ENCODE data around the gene HMGN3.
"Not testable (repeated sequence)": the region's sequence is repeated elsewhere in the genome, so short reads cannot be mapped to it uniquely, and the experiment has no call there.

Gene HMGN3
- total RNA-seq = 13.7 reads per million, percentile 38 among the genes with 10 or more reads in this experiment

DNA sequence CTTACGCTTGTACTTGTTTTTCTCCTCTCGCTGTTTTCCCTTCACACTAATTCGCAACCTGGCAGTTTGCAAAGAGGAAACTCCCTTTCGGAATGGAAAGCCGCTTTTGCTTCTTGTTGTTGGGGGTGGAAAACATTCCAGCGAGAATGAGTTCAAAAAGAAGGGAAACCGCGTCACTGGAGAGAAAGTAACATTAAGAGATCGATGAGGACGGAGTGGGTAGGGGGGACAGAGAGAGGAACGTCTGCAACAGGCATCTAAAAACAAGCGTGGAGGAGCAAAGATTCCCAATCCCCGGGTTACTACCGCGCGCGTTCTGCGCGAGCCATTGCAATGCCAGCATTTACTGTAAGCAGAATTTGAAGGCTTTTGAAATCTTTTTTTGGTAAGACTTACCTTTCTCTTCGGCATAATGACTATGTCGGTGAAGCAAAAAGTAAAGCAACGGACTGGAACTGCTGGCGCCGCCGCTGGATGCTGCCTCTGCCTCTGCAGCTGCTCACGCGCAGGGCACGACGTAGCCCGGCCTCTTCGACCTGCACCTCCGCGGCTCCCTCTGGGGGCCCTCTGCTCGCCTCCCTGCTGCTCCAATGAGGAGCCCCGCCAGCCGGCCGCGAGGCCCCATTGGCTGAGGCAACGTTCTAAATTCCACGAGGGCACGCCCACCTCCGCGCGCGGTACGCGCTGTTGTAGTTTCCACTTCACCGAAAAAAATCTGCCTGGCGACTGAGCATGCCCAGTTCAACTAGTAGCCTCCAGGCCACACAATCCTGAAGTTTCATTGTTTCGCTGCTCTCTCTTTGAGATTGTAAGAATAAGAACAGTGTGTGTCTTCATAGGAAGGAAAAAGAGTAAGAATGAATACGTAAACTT lies at the start of gene HMGN3:
HMGN3 (minus strand) TSS at position 533 of the 873 bp plus-strand sequence.
- DNase-seq = peak; percentile 85

DNA sequence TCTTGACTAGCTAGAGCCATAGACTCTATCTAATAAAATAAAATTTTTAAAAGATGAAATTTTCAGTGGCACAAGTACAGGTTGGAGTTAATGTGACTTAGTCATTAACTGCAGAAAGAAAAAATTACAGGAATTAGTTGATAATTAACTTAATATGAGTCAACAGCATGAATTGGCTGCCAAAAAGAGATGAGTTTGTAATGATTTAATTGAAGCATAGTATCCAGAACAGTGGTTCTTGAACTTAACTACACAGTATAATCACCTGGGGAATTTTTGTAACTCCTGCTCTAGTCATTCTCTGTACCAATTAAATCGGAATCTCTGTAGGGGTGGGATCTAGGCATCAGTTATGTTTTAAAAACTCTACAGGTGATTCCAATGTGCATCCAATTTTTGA lies 46.3 kb upstream of the HMGN3 start:
- no peak for DNase-seq

DNA sequence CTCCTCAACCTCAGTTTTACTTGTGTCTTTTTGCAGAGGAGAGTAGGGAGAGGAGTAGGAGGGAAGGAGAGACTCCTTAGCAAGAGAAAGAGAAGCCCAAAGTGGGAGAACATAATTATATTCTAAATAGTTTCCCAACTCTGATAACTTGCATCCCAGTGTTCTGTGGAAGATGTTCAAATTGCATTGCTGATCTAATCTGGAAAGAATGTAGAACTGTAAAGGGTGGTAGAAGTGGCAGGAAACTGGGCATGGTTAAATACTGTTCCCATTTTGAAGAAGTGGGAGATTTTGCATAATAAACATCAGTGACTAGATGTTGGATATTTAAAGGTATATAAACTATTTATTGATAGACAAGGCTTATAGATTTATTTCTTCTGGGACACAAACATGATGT lies 42.6 kb upstream of the HMGN3 start:
- no peak for DNase-seq

DNA sequence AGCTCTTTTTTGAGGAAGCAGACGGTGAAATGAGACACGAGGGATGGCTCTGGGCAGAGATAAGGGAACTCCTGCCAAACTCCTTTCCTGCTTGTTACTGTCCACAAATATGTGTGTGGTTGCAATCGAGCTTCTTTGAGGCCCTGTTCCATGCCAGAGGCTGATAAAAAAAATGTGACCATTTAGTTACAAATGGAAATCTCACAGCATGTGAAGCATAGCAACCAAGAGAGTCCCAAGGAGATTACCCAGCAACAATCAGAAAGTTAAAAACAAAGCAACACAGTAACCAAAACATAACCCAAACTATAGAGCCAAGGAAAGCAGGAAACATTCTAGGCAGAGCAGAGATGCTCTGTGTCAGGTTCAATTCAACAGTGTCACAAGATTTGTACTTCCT lies 35.4 kb upstream of the HMGN3 start:
- no peak for DNase-seq

DNA sequence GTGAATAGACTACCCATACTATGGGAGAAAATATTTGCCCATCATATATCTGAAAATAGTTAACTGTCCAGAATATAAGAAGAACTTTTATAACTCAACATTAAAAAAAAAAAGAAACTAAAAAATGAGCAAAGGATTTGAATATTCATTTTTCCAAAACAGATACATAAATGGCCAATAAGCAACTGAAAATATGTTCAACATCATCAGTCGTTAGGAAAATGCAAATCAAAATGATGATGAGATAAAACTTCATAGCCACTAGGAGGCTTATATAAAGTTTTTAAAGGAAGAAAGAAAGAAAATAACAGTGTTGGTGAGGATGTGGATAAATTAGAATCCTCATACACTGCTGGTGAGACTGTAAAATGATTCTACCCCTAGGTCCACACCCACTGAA lies 32.6 kb upstream of the HMGN3 start:
- no peak for DNase-seq

DNA sequence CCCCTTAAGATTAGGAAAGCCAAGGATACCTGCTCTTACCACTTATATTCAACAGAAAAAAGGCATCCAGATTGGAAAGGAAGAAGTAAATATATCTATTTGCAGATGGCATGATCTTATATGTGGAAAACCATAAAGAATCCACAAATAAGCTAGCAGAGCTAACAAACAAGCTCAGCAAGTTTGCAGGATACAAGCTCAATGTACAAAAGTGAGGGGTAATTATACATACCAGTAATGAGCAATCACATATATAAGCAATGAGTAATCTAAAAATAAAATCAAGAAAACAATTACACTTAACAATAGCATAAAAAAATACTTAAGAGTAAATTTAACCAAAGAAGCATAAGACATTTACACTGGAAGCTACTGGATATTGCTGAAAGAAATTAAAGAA lies 31.6 kb upstream of the HMGN3 start:
- DNase-seq = no peak

DNA sequence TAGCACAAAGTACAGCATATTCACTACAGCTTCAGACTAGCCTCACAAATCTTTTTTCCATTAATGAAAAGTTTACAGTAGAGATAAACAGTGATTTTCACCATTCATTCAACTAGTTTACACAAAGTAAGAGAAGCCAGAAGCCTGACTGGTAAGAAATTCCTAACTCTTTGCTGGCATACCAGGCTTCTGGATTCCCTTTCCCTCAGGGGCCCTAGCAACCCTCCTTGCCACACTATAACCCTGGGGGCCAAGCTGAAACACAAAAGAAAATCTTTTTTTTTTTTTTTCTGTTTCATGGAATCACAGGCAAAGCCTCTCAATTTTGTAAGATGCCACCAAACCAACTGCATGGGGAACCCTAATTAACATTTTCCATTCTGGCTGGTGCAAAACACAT lies 28.9 kb upstream of the HMGN3 start:
- DNase-seq = no peak

DNA sequence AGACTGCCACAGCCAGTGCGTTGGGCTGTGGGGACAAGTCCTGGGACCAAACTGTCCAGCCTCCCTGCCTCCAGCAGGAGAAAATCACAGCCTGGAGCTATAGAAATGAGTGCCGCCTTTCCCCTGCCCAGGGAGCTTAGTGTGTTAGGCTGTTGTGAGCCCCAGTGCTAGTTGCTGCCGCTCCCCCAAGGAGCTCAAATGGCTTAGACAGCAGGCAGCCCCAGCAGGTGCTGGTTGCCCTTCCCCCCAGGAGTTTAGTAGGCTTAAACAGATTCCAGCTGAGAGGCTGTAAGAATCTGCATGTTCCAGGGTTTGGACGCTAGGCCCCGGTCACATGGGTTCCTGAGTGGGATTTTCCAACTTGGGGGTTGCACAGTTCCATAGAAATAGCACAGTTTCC lies 27.2 kb upstream of the HMGN3 start:
- no peak for DNase-seq

DNA sequence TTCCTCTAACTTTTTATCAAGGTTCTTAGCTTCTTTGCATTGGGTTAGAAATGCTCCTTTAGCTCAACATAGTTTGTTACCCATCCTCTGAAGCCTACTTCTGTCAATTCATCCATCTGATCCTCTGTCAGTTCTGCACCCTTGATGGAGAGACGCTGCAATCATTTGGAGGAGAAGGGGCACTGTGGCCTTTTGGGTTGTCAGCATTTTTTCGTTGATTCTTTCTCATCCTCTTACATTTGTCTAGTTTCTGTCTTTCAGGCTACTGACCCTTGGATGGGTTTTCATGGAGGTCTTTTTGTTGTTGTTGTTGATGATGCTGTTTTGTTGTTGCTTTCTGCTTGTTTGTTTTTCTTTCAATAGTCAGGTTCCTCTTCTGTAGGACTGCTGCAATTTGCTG lies 26.3 kb upstream of the HMGN3 start:
- no peak for DNase-seq

DNA sequence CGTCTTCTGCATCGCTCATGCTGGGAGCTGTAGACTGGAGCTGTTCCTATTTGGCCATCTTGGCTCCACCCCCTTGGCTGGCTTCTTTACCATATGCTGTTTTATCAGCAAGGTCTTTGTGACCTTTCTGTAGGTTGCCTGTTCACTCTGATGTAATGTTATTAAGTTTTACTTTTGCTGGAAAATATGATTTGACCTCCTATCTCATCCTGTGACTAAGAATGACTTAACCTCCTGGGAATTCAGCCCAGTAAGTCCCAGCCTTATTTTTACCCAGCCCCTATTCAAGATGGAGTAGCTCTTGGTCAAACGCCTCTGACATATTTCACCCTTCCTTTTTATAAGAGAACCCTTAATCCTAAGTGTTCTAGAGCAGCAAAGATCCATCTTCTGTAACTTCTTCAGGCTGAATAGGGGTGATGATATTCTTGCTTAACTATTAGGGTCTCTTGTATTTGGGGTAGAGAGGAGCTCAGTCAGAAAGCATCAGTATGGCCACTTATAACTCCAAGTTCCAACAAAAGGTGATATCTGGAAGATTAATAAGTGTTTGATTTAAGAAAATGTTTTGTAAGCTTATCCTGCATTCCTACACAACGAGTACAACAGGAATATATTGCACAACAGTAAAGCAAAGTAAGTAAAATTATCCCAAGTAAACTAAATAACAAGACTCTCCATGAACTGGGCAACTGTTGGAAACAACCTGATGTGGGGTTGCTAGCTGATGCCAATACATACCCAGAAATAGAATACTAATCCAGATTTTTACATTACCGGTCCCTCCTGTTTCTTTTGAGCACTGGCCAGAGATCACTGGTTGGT lies 23.1 kb upstream of the HMGN3 start:
- DNase-seq = no peak

DNA sequence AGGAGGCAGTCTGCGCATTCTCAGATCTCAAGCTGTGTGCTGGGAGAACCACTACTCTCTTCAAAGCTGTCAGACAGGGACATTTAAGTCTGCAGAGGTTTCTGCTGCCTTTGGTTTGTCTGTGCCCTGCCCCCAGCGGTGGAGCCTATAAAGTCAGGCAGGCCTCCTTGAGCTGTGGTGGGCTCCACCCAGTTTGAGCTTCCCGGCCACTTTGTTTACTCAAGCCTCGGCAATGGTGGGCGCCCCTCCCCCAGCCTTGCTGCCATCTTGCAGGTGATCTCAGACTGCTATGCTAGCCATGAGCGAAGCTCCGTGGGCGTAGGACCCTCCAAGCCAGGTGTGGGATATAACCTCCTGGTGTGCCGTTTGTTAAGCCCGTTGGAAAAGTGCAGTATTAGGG lies 22.3 kb upstream of the HMGN3 start:
- DNase-seq = not testable (repeated sequence)

DNA sequence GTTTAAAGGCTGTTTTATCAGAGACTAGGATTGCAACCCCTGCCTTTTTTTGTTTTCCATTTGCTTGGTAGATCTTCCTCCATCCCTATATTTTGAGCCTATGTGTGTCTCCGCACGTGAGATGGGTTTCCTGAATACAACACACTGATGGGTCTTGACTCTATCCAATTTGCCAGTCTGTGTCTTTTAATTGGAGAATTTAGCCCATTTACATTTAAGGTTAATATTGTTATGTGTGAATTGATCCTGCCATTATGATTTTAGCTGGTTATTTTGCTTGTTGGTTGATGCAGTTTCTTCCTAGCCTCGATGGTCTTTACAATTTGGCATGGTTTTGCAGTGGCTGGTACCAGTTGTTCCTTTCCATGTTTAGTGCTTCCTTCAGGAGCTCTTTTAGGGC lies 20.6 kb upstream of the HMGN3 start:
- DNase-seq = not testable (repeated sequence)

DNA sequence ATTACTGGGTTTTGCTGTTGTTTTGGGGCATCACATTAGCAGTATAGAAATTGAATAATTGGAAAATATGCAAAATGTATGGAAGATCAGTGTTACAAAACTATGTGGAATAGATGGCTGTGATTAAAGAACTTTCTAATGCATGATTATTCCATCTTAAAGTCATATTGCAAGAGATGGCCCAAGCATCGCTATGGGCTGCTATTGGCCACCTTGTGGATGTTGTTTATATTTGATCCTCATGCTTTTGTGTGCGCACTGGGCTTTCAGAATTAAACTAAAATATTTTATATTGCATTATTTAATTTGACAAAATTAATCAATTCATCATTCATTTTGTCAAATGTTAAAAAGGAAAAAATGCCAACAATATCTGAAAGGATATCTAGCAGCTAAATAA lies 16.1 kb upstream of the HMGN3 start:
- DNase-seq = no peak

DNA sequence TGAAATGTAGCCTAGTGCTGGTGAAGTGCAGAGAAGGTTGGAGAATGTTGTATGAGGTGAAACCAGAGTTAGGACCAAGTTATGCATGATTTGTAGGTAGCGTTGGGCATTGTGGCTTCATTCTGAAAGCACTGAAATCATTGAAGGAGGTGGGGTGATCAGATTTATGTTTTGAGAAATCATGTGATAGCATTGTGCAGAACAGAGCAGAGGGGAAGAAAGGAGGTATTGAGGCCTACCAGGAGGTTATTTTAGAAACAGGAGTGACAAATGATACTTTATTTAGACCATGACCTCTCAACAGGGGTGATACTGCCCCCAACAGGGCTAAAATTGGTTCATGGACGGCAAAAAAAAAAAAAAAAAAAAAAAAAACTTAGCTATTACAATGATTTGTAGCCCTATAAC lies 15.6 kb upstream of the HMGN3 start:
- DNase-seq = no peak

DNA sequence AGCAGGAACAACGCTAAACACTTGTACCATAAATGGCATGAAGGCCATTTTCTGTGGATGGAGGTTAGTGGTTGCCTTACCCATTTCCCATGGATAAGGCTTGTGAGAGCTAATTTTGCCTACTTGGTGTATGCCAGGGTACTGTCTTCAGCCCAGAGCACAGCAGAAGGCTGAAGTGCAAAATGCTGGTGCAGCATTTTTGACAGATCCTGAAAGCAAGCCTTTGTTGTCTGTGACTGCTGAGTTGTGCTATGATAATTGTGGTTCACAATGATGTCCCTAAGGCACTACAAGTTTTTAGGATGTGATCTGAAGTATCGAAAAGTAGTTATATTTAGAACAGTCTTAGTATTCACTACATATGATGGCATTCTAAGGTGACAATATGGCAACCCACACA lies 14.7 kb upstream of the HMGN3 start:
- DNase-seq = no peak

DNA sequence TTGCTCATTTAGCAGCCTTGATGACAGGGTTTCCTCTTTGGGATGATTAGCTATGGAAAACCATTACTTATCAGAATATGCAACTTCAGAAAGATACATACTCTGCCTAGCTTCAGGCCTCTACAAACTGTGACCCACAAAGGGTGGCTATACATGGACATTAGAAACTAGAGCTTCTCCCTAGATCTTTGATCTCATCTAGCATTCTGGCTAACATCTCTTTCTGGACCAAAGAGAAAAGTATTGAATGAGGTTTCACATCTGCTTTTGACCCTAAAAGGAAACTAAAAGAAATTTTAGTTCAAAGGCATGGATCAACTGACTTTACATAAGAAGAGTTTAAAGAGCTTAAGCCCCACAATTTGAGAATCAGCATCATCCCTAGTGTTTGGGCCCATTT lies 12.4 kb upstream of the HMGN3 start:
- DNase-seq = no peak

DNA sequence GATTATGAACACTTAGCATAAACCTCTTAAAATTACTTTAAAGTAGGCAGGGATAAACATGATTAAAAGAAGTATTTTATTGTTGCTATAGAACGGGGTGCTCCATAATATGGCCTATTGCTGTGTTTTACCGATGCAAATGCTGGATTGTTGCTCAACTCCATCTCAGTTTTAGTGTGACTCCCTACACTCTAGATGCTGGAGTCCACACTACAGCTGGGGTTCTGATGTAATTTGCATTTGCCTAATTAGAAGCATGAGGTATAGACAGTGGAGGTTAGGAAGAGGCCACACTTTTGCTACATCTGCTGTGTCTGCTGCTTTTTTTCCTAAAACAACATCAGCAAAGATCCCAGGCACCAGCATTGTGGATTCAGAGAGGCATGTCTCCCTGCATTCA lies 6.7 kb upstream of the HMGN3 start:
- no peak for DNase-seq

DNA sequence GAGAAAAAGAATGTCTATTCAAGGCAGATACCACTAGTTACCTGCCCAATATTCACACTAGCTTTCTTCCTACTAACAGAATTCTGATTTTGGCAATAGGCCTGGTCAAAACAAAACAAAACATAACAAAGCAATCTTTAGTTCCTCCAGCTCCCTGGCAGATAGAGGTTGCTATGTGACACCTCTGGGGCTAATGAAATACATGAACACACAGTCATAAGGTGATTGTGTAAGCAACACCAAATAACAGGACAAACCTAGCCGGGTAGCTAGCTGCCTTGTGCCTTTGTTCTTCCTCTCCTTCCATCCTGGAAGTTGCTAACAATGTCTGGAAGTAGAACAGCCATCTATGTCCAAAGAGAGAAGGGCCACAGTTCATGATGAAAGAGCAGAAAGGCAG lies 6.0 kb upstream of the HMGN3 start:
- no peak for DNase-seq

DNA sequence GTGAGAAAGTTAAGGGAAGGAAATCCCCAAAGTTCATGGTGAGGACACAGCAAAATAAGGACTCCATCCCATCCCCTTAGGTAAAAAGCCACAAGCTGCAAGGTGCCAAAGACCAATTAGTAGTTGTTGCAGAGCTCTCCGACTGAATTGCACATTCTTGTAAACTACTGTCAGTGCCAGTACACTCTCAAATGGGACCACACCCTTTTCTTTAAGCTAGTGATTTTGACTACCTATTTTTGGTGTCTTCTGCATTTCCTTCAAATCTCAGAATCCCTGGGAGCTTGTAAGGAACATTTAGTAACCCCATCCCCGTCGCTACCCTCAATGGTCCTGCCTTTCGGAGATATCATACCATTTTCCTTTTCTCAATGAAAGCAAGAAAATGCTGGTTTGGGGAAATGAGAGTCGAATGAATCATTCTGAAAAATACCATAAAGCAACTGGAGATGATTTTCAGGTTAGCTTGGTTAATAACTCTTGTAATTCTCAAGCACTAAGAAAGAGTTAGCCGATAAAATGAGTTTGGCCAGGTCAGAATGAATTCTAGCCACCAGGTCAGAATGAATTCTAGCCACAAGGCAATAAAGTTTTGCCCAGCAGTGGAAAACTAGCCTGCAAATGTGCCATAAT lies 5.2 kb upstream of the HMGN3 start:
- no peak for DNase-seq

DNA sequence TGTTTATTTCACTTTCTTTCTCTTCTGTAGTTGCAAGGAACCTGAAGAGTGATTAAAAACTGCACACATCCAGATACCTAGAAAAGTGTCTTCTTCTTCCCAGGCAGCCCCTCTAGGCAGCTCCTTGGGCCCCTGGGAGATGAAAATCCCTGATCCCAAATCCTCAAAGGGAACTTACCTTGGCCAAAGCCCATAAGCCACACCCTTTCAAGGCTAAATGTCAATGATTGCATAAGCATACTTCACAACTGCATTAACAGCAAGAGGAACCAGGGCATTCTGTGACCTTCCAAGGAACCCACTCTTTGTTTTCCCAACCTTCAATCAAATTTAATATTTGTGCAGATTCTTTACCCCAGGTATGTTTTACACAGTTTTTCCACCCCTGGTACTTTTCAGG lies 4.4 kb upstream of the HMGN3 start:
- no peak for DNase-seq

DNA sequence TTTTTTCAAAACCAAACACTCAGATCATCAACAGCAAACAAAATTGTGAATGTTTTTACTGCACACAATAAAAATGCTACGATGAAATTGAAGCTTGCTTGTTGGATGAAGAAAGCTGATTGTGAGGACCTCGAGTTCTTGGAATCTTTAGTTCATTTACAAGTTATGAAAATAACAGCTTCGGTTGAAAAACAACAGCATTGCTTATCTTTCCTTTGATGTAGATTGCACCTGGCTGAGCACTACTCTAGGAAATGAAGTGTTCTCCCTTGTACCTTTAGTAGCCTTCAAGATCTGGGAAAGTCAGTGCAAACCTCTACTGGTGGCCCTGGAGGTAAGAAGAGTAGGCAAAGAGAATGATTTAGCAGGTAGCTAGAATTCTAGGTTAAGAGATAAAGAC lies 2.2 kb upstream of the HMGN3 start:
- no peak for DNase-seq

DNA sequence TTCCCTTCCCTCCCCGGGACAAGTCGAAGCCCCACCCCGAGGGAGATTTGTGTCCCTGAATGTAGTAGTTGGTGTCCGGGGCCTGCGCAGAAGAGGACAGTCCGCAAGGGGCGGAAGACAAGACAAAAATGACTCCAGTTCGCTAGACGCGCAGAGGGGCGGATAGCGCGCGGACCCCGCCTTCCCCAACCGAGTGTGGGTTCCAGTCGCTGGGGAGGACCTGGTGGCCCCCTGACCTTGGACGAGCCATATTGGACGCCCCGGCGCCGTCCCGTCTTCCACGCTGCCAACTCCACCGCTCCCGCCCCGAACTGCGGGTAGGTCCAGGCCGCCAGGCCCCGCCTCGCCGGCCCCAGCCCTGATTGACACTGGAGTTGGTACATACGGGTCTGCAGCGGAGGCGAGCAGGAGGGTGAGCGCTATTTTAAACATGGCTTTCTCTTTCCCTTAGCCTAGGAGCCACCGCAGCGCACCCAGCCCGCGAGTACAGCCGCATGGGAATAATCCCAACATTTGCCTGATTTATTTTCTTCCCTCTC lies 802 bp downstream of the HMGN3 start:
- peak; percentile 49 for DNase-seq

Data from effector CD4-positive, alpha-beta T cell (primary cell).